ENCODE results near the gene ADD1. TPM values are rescaled to one million over a fixed set of nuclear protein-coding genes. Genes with fewer than 3 reads are reported as not detected.

ADD1 gene
- total RNA-seq, 1 experiment from 2014 or later, result 125 TPM

GRCh38 chr4:2820216-2820982, 23.2 kb upstream of the ADD1 start:
- DNase-seq, result no peak
- CTCF ChIA-PET, result interaction anchor here (0.6 kb wide), 1 partner anchor 24 kb away, joined by 4 read pairs; no protein-coding TSS in a partner anchor
- no peak for TF ChIP-seq CTCF (IDR thresholded peaks at IDR 0.05; ENCODE audit: unreplicated experiment)
- intact Hi-C loops (cut with micrococcal nuclease; ENCODE audit: unreplicated experiment), result no loop called here
- H3K4me1 Mint-ChIP-seq (ENCODE audit: low read depth, unreplicated experiment), result no peaks in the 10 kb centered on the region
- peaks cover 17% of the 10 kb centered on the region for H3K36me3 Mint-ChIP-seq (ENCODE audit: insufficient read depth, unreplicated experiment)
- H3K27ac Mint-ChIP-seq (ENCODE audit: unreplicated experiment), result no peak overlapping the region
- peaks cover 3% of the 10 kb centered on the region for H3K9me3 Mint-ChIP-seq (ENCODE audit: low read depth, unreplicated experiment)
- BruUV-seq (replicated peaks), result no TSS peak
- no peaks in the 10 kb centered on the region for H3K27me3 Mint-ChIP-seq (ENCODE audit: unreplicated experiment)
- H3K4me3 Mint-ChIP-seq (ENCODE audit: low read depth, unreplicated experiment), result no peak overlapping the region

GRCh38 chr4:2822461-2823300, 21.0 kb upstream of the ADD1 start:
- no peak overlapping the region for H3K4me3 Mint-ChIP-seq (ENCODE audit: low read depth, unreplicated experiment)
- intact Hi-C loops (cut with micrococcal nuclease; ENCODE audit: unreplicated experiment), result no loop called here
- H3K27me3 Mint-ChIP-seq (ENCODE audit: unreplicated experiment), result no peaks in the 10 kb centered on the region
- peaks cover 9% of the 10 kb centered on the region for H3K36me3 Mint-ChIP-seq (ENCODE audit: insufficient read depth, unreplicated experiment)
- no peak for TF ChIP-seq CTCF (IDR thresholded peaks at IDR 0.05; ENCODE audit: unreplicated experiment)
- H3K27ac Mint-ChIP-seq (ENCODE audit: unreplicated experiment), result no peak overlapping the region
- H3K4me1 Mint-ChIP-seq (ENCODE audit: low read depth, unreplicated experiment), result no peaks in the 10 kb centered on the region
- DNase-seq, result no peak
- peaks cover 4% of the 10 kb centered on the region for H3K9me3 Mint-ChIP-seq (ENCODE audit: low read depth, unreplicated experiment)
- no TSS peak for BruUV-seq (replicated peaks)
- CTCF ChIA-PET, result interaction anchor here (0.8 kb wide), 1 partner anchor 14 kb away, joined by 3 read pairs; no protein-coding TSS in a partner anchor

- Mint-ChIP-seq H3K4me3 (ENCODE audit: low read depth, unreplicated experiment) (no peak overlapping the region), H3K36me3 (ENCODE audit: insufficient read depth, unreplicated experiment) (peaks cover 8% of the 10 kb centered on the region), H3K9me3 (ENCODE audit: low read depth, unreplicated experiment) (peaks cover 4% of the 10 kb centered on the region), H3K4me1 (ENCODE audit: low read depth, unreplicated experiment) (no peaks in the 10 kb centered on the region), H3K27ac (ENCODE audit: unreplicated experiment) (no peak overlapping the region), H3K27me3 (ENCODE audit: unreplicated experiment) (no peaks in the 10 kb centered on the region)
- DNase-seq, result no peak
- no TSS peak for BruUV-seq (replicated peaks)
- no peak for TF ChIP-seq CTCF (IDR thresholded peaks at IDR 0.05; ENCODE audit: unreplicated experiment)
- CTCF ChIA-PET, result interaction anchor here (0.8 kb wide), 1 partner anchor 13 kb away, joined by 3 read pairs; no protein-coding TSS in a partner anchor
- intact Hi-C loops (cut with micrococcal nuclease; ENCODE audit: unreplicated experiment), result no loop called here
Observed at GRCh38 chr4:2823301-2823670, 20.4 kb upstream of the ADD1 start.

- intact Hi-C loops (cut with micrococcal nuclease; ENCODE audit: unreplicated experiment), result no loop called here
- Mint-ChIP-seq H3K27me3 (ENCODE audit: unreplicated experiment) (no peaks in the 10 kb centered on the region), H3K36me3 (ENCODE audit: insufficient read depth, unreplicated experiment) (peaks cover 13% of the 10 kb centered on the region), H3K9me3 (ENCODE audit: low read depth, unreplicated experiment) (peaks cover 4% of the 10 kb centered on the region), H3K4me3 (ENCODE audit: low read depth, unreplicated experiment) (no peak overlapping the region), H3K4me1 (ENCODE audit: low read depth, unreplicated experiment) (no peaks in the 10 kb centered on the region), H3K27ac (ENCODE audit: unreplicated experiment) (no peak overlapping the region)
- CTCF ChIA-PET, result interaction anchor here (0.8 kb wide), 1 partner anchor 13 kb away, joined by 3 read pairs; no protein-coding TSS in a partner anchor
- no TSS peak for BruUV-seq (replicated peaks)
- TF ChIP-seq CTCF (IDR thresholded peaks at IDR 0.05; ENCODE audit: unreplicated experiment), result no peak
- no peak for DNase-seq
Observed at GRCh38 chr4:2823671-2824328, 19.8 kb upstream of the ADD1 start.

Measured in Calu3 (cell line).